K562 (cell line): ENCODE measurements around the gene PDE8A. TPM values are rescaled to one million over a fixed set of nuclear protein-coding genes. Genes with fewer than 3 reads are reported as not detected.

Experiments
- BRD4 ChIP-seq: fragments of 200-600 bp; sonication (generic); IDR thresholded peaks from 2 replicates; pipeline ENCODE4 v1.6.1; 2017; ENCODE audit warnings: inconsistent platforms
- CHD4 ChIP-seq: fragments of 200-600 bp; sonication (generic); IDR thresholded peaks from 3 replicates; pipeline ENCODE4 v1.6.1; 2012; ENCODE audit warnings: low read depth, mild to moderate bottlenecking, mixed read lengths, low read length, inconsistent platforms; ENCODE audit not compliant: insufficient read depth, insufficient replicate concordance, poor library complexity, severe bottlenecking
- EP400 ChIP-seq: fragments of 450-650 bp; IDR thresholded peaks from 2 replicates; pipeline ENCODE4 v1.6.1; 2017; ENCODE audit warnings: antibody characterized with exemption, mild to moderate bottlenecking, moderate library complexity
- HCFC1 ChIP-seq: IDR thresholded peaks from 2 replicates; pipeline ENCODE4 v1.6.1; 2012; ENCODE audit warnings: low read depth, low read length, improper control_type of control experiment
- JUND ChIP-seq, 2 experiments: IDR thresholded peaks; 2 replicates in 1 of 2; 3 replicates in 1 of 2; pipeline ENCODE4 v1.6.1; 2011; ENCODE audit warnings: borderline replicate concordance in 2 of 2, low read depth in 2 of 2, low read length in 2 of 2, improper control_type of control experiment in 1 of 2, missing biosample characterization in 1 of 2, missing genetic modification characterization in 1 of 2, missing genetic modification reagents in 1 of 2
- PML ChIP-seq: IDR thresholded peaks from 2 replicates; pipeline ENCODE4 v1.6.1; 2012; ENCODE audit warnings: low read length, inconsistent platforms
- POLR2H ChIP-seq: IDR thresholded peaks from 2 replicates; pipeline ENCODE4 v1.6.1; 2016; ENCODE audit warnings: missing genetic modification characterization, low read depth, mild to moderate bottlenecking, control low read depth, missing compliant biosample characterization, moderate library complexity
- RBM15 ChIP-seq: fragments of 200-400 bp; formaldehyde crosslinking; IDR thresholded peaks from 2 replicates; pipeline ENCODE4 v1.6.1; 2018; ENCODE audit warnings: mild to moderate bottlenecking, low read length, moderate library complexity; ENCODE audit not compliant: insufficient read depth
- ZNF785 ChIP-seq: fragments of 250-450 bp; sonication (Bioruptor Pico); IDR thresholded peaks from 2 replicates; pipeline ENCODE4 v1.4.0; 2020; ENCODE audit warnings: mild to moderate bottlenecking
- polyA plus RNA-seq, 8 experiments: library from polyadenylated mRNA; depleted of rRNA in 4 of 8; stranded (reverse) in 5 of 8; unstranded in 3 of 8; fragments of >200 nt; fragmentation: Nextera tagmentation in 2 of 8; fragmentation: Illumina TruSeq in 1 of 8; extraction: Ambion mirVana in 2 of 8; extraction: Trizol in 1 of 8; gene quantifications; 2 replicates each; pipeline versions ENCODE4 v1.2.1 to v1.2.3, GENCODE V29; 2011 to 2014; ENCODE audit warnings: inconsistent platforms in 1 of 8, missing spikeins in 1 of 8
- total RNA-seq, 7 experiments: library from RNA; depleted of rRNA in 6 of 7; stranded (reverse); fragments of >200 nt in 6 of 7; fragmentation: Illumina TruSeq in 2 of 7; extraction: Trizol in 2 of 7; gene quantifications; 2 replicates each; pipeline versions ENCODE4 v1.2.1 to v1.2.3, GENCODE V29; 2011 to 2021; ENCODE audit warnings: low replicate concordance in 1 of 7
- TF ChIP-seq, protein P1 (sequence below): fragments of 450-650 bp; formaldehyde crosslinking; IDR thresholded peaks from 2 replicates; pipeline ENCODE4 v1.4.0; 2020; ENCODE audit warnings: mild to moderate bottlenecking
- TF ChIP-seq, protein P2 (sequence below), 2 experiments: fragments of 450-650 bp; formaldehyde crosslinking in 1 of 2; IDR thresholded peaks; 2 replicates each; pipeline versions ENCODE4 v1.4.0 to v1.6.1; 2014 to 2020; ENCODE audit warnings: mild to moderate bottlenecking in 2 of 2, borderline replicate concordance in 1 of 2, low read depth in 1 of 2
- TF ChIP-seq, protein P3 (sequence below): fragments of 450-650 bp; IDR thresholded peaks from 2 replicates; pipeline ENCODE4 v1.6.1; 2017; ENCODE audit warnings: antibody characterized with exemption, mild to moderate bottlenecking

The PDE8A gene
- total and polyA plus RNA-seq, 9 of the 15 experiments (the other 6 are each of a cell fraction or from before 2014, with no cell fraction given): 5.9 to 40.3 (median 19.8) TPM

DNA sequence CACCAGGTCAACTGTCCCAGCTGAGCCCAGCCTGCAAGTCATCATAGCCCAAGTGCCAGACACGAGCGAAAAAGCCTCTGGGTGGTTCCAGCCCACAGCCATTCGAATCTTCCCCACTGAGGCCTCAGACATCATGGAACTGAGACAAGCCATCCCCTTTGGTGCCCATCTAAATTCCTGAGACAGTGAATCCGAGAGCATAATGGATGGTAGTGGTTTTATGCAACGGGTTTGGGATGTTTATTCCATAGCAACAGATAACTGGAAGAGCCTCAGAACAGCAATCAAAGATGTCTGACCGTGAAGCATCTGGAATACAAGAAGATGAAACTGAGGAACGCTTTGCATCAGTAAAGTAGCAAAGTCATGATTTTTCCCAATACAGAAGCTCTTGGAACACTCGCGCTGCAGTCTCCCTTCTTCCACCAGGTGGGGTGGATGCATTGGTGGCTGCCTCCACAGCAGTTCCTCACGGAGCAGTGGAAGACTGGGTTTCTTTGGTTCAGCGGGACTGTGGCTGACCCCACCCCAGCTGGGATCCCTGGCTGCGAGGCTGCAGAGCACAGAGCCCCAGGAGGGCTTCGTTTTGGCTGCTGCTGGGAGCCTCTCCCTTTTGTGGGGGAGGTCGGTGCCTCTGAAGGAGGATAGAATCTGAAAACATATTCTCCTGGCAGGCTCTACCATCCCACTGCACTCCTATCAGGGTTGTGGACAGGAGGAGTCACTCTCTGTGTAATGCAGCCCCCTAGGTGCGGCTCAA, 26.4 kb upstream of the PDE8A start (continued):
- TF ChIP-seq, protein P1, sequence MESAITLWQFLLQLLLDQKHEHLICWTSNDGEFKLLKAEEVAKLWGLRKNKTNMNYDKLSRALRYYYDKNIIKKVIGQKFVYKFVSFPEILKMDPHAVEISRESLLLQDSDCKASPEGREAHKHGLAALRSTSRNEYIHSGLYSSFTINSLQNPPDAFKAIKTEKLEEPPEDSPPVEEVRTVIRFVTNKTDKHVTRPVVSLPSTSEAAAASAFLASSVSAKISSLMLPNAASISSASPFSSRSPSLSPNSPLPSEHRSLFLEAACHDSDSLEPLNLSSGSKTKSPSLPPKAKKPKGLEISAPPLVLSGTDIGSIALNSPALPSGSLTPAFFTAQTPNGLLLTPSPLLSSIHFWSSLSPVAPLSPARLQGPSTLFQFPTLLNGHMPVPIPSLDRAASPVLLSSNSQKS (CRISPR knock-in tag): no peak
- TF ChIP-seq HCFC1 (no peak), POLR2H (tag) (no peak), PML (no peak), CHD4 (no peak), RBM15 (no peak), ZNF785 (no peak), BRD4 (no peak), JUND (IDR thresholded peaks at IDR 0.05; ENCODE audit: borderline replicate concordance, low read depth, low read length) (peak; percentile 19; the same call in 1 of the 2 replicates), JUND (tag; IDR thresholded peaks at IDR 0.05; ENCODE audit: borderline replicate concordance, low read depth, low read length) (peak; percentile 44; the same call in 1 of the 3 replicates), EP400 (0 out of 2 replicates have a peak, but pooled peaks have one; percentile 15)
- TF ChIP-seq, protein P2, sequence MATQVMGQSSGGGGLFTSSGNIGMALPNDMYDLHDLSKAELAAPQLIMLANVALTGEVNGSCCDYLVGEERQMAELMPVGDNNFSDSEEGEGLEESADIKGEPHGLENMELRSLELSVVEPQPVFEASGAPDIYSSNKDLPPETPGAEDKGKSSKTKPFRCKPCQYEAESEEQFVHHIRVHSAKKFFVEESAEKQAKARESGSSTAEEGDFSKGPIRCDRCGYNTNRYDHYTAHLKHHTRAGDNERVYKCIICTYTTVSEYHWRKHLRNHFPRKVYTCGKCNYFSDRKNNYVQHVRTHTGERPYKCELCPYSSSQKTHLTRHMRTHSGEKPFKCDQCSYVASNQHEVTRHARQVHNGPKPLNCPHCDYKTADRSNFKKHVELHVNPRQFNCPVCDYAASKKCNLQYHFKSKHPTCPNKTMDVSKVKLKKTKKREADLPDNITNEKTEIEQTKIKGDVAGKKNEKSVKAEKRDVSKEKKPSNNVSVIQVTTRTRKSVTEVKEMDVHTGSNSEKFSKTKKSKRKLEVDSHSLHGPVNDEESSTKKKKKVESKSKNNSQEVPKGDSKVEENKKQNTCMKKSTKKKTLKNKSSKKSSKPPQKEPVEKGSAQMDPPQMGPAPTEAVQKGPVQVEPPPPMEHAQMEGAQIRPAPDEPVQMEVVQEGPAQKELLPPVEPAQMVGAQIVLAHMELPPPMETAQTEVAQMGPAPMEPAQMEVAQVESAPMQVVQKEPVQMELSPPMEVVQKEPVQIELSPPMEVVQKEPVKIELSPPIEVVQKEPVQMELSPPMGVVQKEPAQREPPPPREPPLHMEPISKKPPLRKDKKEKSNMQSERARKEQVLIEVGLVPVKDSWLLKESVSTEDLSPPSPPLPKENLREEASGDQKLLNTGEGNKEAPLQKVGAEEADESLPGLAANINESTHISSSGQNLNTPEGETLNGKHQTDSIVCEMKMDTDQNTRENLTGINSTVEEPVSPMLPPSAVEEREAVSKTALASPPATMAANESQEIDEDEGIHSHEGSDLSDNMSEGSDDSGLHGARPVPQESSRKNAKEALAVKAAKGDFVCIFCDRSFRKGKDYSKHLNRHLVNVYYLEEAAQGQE (IDR thresholded peaks at IDR 0.05; ENCODE audit: borderline replicate concordance): peak; percentile 90
- TF ChIP-seq, protein P2 (CRISPR knock-in tag; IDR thresholded peaks at IDR 0.05; ENCODE audit: low read depth): no peak
- TF ChIP-seq, protein P3, sequence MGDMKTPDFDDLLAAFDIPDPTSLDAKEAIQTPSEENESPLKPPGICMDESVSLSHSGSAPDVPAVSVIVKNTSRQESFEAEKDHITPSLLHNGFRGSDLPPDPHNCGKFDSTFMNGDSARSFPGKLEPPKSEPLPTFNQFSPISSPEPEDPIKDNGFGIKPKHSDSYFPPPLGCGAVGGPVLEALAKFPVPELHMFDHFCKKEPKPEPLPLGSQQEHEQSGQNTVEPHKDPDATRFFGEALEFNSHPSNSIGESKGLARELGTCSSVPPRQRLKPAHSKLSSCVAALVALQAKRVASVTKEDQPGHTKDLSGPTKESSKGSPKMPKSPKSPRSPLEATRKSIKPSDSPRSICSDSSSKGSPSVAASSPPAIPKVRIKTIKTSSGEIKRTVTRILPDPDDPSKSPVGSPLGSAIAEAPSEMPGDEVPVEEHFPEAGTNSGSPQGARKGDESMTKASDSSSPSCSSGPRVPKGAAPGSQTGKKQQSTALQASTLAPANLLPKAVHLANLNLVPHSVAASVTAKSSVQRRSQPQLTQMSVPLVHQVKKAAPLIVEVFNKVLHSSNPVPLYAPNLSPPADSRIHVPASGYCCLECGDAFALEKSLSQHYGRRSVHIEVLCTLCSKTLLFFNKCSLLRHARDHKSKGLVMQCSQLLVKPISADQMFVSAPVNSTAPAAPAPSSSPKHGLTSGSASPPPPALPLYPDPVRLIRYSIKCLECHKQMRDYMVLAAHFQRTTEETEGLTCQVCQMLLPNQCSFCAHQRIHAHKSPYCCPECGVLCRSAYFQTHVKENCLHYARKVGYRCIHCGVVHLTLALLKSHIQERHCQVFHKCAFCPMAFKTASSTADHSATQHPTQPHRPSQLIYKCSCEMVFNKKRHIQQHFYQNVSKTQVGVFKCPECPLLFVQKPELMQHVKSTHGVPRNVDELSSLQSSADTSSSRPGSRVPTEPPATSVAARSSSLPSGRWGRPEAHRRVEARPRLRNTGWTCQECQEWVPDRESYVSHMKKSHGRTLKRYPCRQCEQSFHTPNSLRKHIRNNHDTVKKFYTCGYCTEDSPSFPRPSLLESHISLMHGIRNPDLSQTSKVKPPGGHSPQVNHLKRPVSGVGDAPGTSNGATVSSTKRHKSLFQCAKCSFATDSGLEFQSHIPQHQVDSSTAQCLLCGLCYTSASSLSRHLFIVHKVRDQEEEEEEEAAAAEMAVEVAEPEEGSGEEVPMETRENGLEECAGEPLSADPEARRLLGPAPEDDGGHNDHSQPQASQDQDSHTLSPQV: peak; percentile 56; the same call in 1 of the 2 replicates
